GM04504 (cell line): ENCODE data around the gene SLC37A1.
"Not testable (repeated sequence)": the region's sequence is repeated elsewhere in the genome, so short reads cannot be mapped to it uniquely, and the experiment has no call there.

Source experiments
- DNase-seq: peaks from one replicate; pipeline ENCODE4 v3.0.0-alpha.2; 2012; ENCODE audit warnings: low read depth

The SLC37A1 gene

DNA sequence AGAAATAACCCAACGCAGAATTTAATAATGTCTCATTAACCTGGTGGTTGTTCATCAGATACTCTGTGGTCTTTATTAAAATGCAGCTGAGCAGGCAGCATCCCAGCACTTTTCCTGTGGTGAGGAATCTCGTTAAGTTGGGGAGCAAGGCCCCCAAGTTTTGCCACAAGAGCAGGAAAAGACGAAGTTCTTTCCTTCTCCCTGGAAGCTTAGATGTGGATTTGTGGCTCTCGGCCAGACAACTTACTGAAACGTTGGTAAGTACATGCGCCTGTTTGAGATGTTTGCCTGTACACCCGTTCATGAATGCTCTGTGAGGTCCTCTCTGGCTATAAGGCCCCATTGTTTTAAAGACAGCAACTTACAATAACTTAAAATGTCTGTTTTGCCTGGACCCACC, 105.5 kb downstream of the SLC37A1 start:
- DNase-seq = no peak

DNA sequence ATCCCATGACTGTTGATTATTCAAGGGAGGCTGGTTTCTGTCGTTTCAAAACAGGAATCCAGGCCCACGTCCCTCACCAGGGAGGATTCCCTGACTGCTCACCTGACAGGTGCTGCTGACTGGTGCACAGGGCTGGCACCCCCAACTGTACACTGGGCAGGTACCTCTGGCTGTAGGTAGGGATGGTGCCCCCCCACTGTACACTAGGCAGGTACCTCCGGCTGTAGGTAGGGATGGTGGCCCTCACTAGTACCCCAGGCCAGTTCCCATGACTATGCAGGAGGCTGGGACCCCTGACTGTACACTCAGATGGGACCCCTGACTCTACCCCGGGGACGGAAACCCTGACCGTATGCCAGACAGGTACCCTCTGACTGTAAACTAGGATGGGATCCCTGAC, 106.2 kb downstream of the SLC37A1 start:
- no peak for DNase-seq

DNA sequence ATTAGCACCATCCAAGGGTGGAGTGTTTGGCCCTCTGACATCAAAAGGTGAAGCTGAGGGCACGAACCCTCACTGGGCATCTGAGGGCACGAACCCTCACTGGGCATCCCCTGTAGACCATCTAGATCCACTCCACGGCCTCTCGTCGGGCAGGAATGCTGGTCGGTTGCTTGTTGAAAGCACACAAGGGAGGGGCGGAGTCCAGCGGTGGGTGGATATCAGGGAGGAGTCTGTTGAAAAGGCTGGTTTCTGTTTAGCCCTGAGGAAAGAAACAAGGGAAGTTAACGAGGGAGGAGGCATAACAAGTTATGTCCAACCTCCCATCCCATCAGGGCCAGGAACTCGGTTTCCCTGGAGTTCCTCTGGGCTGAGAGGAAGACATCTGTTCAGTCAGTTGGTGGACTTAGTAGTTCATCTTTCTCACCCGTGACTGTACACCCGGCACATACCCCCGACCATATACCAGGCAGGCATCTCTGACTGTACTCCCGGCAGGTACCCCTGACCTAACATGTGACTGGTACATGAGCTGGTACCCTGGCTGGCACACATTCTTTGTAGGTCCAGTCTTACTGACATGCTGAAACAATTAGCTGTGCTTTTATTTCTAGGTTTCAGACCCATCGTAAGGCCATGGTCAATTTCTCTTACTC, 107.6 kb downstream of the SLC37A1 start:
- DNase-seq = no peak

DNA sequence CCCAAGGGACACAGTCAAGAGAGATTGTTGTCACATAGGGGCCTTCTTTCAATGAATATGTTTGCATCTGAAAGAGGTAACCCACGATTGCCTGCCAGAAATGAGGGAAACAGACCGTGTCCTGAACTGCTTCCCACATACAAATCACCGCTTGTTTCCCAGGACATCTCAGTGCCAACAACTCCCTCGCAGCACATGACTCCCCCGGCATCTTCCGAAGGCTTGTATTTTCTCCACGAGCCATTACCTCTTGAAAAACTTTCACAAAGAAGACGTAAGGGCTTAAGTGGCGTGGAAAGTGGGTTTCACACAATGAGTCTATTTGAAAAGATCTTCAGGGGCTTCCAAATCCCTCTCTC, 108.1 kb downstream of the SLC37A1 start:
- DNase-seq = no peak

DNA sequence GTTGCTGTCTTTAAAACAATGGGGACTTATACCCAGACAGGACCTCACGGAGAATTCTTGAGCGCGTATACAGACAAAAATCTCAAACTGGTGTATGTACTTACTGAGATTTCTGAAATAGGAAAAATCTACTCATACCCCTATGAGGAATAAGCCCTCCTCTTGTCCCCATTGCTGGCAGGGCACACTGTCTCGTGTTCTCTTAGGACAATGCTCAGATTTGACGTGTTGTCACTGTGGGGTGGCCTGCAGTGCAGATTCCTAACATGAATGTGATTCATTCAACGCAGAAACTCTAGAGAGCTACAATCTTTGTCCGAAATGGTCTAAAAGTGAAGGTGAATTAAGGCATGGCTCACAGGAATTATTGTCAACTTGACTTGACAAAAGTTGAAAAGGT, 108.6 kb downstream of the SLC37A1 start:
- no peak for DNase-seq

DNA sequence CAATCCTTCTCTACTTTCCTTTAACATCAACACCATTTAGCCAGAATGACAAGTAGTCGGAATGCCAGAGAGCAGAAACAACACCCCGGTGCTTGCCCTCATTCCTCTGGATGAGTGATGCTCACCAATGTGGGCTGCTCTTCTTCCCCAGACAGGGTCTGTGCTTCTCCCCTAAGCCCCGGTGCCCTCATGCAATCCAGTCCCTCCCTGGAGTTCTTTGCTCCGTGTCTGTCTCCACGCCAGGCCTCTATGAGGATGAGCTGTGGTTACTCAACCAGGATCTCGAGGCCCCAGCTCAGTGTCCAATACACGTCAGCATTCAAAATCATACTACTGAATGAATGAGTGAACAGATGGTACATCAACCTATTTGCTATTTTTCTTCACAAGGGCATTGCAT, 110.0 kb downstream of the SLC37A1 start:
- DNase-seq = no peak

DNA sequence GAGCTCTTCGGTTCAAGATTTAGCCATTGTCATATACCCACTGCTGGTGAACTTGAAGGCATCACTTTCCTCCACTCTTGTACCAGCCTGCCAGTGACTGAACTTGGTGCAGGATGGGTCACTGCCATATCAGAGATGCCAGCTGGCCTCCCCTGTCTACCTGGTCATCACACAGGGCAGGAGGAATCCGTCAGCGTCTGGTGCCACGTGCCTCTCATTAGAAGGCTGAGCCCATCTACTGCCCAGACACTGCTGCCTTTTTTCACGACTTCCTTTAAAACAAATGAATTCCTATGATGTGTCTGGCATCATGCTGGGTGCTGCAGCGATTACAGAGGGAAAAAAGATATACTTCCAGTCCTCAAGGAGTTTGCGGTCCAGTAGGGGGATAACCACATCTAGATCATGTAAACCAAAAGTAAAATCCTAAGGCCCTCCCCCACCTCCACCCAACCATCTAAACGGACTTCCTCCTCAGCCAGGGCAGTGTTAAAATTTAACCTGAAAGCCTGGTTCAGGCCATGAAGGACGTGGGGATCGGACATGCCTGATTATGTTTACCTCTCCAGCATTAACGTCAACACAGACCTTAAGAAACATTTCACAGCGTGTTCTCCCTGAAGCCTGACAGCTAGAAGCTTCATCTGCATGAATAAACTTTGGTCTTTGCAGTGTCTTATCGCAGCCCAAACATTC, 110.6 kb downstream of the SLC37A1 start:
- no peak for DNase-seq

DNA sequence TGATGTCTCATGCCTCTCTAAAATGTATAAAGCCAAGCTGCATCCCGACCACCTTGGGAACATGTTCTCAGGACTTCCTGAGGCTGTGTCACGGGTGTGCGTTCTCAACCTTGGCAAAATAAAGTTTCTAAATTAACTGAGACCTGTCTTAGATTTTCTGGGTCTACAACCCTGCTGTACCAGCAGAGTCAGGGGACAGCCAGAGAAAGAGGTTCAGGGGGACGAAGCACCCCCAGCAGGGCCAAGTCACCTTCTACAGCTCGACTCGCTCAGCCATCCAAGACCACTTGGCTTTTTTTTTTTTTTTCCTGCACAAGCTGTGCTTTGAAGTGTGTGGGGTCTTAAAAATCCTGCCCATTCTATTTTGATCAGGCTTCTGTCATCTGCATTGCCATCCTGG, 111.3 kb downstream of the SLC37A1 start:
- DNase-seq = no peak

DNA sequence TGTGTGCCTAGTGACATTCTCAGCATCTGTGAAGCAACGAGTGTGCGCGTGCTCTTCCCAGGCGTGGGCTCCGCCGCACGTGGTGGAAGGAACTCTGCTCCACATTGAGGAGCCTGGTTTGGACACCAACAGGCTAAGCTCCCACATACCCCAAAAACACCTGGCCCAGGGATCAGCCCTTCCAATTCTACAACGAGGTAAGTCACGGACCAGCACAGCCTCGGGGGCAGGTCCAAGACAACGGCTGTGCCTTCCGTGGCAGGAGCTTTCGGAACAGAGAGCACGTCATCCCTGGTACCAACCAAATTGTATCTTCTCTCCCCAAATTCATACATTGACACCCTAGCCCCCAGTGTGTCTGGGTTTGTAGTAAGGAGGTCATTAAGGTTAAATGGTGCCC, 112.5 kb downstream of the SLC37A1 start:
- no peak for DNase-seq

DNA sequence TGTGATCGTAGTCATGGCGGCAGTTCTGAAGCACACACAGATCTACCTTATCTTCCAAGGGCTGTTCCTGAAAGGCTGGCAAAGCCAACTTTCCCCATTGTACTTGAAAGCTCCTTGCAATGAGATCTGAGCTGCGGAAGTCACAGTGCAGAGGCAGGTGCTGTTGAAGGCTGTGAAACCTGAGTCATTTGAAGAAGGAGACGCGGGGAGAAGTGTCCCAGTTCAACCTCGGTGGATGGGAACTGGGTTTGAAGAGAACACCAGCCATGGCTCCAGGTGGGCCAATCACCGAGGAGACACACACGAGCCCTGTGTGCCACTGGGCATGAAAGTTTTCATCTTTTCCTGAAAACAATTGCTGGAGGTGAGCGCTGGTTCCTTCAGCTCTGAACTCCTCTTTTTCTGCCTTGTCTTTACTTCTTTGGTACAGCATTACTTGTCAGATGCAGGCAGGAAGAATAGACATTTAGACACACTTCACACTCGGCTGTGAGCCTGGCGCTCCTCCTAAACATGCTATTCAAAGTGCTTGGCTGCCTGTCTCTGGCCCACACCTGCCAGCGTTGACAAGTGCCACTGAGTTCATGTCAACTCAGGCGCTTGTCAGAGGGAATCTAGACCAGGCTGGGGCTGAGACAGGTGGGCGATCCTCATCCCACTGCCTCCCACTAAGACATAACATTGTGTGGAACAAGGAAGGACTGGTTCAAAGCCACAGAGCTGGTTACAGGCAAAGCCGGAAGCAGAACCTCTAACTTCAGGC, 114.1 kb downstream of the SLC37A1 start:
- no peak for DNase-seq

DNA sequence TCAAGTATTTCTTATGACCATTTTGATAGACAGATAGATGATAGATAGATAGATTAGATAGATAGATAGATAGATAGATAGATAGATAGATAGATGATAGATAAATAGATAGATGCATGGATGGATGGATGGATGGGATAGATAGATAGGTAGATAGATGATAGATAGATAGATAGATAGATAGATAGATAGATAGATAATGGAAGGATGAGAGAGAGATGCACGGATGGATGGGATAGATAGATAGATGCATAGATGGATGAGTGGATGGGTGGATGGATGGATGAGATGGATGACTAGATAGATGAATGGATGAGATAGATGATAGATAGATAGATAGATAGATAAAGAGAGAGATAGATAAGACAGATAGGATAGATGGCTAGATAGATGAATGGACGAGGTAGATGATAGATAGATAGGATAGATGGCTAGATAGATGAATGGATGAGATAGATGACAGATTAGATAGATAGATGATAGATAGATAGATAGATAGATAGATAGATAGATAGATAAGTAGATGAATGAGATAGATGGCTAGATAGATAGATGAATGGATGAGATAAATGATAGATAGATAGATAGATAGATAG, 114.9 kb downstream of the SLC37A1 start:
- DNase-seq = not testable (repeated sequence)

DNA sequence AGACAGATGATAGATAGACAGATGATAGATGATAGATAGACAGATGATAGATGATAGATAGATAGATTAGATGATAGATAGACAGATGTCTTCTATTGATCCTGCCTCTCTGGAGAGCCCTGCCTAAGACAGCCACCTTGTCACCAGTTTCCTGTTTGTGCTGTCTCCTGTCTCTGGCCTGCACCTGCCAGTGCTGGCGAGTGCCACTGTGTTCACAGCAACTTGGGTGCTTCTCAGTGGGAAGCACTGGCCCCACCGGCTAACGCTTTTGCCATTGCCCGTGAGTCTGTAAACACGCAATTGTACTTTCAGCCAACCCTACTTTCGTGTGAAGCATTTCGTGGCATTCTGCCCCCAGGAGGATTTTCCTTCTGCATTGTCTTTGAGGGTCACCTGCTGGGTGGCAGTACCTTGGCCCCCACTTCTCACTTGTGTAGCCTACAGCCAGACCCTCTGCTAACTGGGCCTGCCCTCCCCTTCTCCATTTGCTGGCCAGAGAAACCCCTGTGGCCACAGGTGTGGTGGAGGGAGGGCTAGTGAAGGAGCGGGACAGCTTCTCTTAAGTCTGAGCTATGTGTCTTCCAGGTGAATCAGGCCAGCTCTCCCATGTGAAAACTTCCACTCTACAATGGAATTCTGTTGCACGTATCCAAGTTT, 116.4 kb downstream of the SLC37A1 start:
- DNase-seq = no peak

DNA sequence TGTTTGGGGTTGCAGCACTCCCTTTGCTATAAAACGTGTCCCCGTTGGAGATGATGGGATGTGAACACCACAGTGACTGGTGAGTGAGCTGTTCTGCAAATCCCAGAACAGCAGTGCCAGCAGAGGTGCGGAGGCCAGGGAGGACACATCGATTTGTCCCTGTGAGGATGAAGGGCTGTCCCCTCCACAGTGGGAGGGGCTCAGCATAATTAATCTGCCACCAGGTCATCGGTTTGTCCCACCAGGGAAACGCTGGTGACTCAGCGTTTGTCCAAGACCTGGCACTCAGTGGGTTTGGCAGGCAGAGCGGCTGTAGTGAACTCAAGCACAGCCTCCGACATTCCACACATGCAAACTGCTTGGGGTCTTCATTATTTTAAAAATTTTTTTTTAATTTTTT, 117.0 kb downstream of the SLC37A1 start:
- DNase-seq = no peak
